Stimulated activated CD4-positive, alpha-beta T cell treated with anti-CD3 and anti-CD28 coated beads, Interleukin-1b, Interleukin-23, amount 100 ng/mL, for 24 hours (primary cell): ENCODE measurements around the gene TMEM220.
"Not testable (repeated sequence)": the region's sequence is repeated elsewhere in the genome, so short reads cannot be mapped to it uniquely, and the experiment has no call there.

Source experiments
- DNase-seq, 4 experiments: peaks; one replicate each; pipeline ENCODE4 v3.0.0-alpha.2; 2020; ENCODE audit warnings: low read depth in 4 of 4, low spot score in 1 of 4

The TMEM220 gene

DNA sequence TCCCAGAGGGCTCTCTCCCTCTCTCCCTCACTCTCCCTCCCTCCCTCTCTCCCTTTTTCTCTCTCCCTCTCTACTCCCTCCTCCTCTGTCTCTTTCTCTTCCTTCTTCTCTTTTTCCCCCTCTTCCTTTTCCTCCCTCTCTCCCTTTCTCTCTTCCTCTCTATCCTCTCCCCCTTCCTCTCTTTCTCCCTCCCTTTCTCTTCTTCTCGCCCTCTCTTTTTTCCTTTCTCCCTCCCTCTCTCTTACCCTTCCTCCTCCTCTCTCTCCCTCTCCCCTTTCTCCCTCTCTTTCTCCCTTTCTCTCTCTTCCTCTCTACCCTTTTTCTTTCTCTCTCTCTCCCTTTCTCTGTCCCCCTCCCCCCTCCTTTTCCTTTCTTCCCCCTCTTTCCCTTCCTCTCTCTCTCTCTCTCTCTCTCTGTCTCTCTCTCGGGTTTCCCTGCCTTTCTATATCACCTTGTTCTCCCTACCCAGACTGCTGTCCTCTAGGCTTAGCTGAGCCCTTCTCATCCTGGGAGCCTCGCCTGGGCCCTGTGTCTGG, 25.8 kb upstream of the TMEM220 start:
- DNase-seq = no peak

DNA sequence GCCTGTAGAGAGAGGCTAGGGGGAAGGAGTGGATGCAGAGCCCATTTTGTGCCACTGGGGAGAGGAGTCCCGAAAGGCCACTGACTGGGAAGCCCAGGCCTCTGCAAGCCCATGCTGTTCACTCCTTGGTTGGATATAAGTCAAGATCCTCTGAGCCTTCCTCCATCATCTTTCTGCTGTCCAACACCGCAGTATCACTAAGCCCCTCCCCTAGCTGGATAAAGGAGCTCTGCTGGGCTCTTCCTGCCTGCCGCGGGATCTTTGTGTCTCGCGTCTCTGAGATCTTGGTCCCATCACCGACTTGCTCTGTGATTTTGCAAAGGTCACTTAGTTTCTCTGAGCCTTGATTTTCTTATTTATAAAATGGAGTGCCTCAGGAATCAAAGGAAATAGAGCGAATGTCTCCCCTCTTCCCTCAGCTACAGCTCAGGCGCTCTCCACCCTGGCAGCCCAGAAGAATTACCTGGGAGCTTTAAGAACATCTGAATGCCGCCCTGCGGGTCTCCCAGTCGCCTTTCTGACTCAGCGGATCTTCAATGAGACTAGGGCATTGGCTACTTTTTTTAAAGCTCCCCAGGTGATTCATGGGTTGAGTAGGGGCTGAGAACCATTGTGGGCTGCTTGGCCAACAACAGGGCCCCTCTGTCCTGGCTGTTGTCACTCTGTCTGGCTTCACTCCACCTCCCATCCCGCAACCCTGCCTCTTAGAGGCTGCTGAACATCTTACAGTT, 25.2 kb upstream of the TMEM220 start:
- DNase-seq = no peak

- no peak for DNase-seq
Observed at GRCh38 chr17:10754109-10754508, 24.3 kb upstream of the TMEM220 start.

DNA sequence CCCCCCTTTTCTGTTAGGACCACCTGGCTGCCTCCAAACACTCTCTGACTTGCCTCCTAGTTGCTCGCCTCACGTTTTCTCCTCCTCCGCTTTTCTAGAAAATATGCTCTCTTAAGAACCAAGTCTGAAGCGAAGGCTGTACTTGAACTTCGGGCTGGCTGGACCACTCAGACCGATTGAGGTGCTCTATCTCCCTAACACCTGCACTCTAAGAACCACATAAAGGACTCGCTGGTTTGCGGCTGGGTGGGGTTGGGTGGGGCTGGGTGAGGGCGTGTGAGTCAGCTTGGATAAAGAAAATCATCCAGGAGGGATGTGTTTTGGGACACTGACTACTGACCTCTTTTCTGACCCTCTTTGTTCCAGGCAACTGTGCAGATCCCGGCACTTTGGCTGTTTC, 22.9 kb upstream of the TMEM220 start:
- no peak for DNase-seq

DNA sequence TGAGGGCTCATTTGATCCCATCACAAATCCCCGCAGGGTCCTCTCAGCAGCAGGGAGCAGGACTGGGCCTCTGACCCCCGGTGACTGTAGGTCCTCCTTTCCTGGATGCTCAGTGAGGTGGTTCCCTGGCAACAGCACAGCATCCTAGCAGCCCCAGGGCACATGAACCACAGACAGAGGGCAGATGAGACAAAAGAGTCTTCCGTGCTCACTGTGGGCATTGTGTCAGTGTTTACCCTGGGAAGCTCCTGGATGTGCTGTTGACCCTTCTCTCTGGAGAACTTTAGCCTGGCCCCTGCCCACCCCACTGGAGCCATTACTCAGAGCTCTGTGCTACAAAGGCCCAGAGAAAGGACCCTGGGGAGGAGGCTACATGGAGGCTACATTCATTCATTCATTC, 21.7 kb upstream of the TMEM220 start:
- no peak for DNase-seq

GRCh38 chr17:10750210-10750609, 20.4 kb upstream of the TMEM220 start:
- no peak for DNase-seq

DNA sequence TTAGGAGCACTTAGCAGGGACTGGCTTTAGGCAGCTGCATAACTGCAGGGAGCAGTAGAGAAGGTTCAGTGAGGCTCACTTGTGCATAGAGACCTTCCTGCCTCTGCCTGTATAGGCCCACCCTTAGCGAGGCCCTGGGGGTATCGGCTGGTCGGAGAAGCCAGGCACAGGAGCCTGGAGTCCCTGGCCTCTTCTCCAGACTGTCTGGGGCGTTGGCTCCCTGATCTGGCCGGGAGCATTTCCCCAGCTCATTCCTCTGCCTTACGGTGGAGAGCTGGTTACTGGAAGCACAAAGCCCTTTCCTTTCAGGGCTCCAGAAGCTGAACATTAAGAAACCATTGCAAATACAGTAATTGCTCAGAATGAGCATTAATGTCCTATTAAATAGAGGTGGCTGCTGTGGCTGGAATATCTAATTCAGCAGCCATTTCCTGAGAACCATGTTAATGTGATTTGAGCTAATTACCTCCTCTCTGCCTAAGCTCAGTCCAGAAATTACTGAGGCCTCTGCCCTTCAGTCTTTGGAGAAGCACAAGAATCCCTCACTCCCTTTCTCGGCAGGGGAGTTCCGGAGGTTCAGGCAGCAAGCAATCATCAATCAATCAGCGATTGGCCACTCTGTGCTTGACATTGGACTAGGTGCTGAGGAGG, 18.8 kb upstream of the TMEM220 start:
- DNase-seq = no peak

GRCh38 chr17:10745231-10745630, 15.4 kb upstream of the TMEM220 start:
- DNase-seq = no peak

DNA sequence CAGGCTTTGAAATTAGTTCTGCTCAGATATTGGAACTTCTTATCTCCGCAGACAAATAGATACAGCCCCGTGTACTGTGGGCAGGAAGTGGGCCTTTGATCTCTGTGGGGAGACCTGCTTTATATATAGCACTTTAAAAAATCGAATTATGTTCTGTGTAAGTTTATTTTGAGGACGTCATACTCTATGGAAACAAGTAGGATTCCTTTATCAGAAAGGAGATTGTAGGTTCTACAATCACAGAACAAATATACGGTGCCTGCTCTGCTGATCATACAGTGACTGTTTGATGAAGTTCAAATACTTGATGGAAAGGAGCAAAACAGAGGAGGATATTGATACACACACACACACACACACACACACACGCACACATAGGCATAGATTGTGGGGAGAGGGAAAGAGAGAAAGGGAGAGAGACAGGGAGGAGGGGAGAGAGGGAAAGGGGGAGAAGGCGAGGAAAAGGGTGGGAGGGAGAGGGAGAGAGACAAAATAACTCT, 14.7 kb upstream of the TMEM220 start:
- no peak for DNase-seq

DNA sequence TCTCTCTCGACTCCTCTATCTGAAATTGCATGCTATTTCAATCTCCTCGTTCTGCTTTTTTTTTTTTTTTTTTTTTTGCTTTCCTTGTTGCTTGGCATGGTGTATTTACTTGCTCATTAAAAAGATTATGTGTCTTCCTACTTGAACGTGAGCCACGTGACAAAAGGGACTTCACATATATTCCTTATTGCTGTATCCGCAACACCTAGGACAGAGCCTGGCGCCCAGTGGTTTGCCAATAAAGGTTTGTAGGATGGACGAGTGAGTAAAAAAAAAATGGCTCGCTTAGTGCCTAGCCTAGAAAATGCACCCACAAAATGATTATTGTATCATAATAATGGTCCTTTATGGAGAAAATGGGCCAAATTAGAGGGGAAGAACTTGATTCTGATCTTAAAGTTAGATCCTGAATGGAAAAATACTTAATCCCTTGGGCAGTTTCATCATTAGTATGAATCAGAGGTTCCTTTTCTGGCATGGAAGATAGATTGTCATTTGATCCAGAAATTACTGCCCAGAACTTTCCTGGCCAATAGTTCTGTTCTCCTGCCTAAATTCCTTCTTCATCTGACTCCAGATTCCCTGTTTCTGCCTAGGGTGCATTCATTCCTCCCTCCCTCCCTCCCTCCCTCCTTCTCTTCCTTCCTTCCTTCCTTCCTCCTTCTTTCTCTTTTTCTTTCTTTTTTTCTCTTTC, 13.6 kb upstream of the TMEM220 start:
- DNase-seq = no peak

DNA sequence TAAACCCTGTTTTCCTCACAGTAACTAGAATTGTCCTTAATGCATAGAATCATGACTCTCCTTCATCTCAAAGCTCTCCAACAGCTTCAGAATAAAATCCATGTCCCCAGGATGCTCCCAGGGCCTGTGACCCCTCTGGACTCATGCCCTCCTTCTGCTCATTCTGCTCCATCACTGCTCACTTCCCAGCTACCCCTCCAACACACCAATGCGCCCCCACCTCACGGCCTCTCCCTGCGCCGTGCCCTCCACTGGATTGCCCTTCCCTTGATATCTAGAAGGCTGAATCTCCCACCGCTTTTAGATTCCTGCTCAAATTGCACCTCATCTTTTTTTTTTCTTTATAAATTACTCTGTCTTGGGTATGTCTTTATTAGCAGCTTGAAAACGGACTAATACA, 12.6 kb upstream of the TMEM220 start:
- DNase-seq = no peak

- no peak for DNase-seq
Observed at GRCh38 chr17:10741416-10742135, 11.8 kb upstream of the TMEM220 start.

DNA sequence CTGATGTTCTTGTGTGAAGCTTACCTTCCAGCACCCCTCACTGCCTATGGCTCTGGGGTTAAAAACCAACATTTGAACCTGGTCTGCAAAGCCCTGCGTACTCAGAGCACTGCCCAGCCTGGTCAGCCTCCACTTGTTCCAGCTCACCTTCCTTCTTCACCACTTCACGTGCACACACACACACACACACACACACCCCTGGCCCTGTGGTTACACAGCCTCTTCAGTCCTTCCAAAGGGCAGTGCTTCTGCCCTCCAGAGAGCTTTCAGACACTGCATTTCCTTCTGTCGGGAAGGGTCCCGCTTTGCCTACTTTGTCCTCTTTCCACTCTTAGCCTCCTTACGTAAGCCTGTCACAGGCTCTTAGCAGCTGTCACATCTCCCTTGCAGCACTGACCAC, 9.6 kb upstream of the TMEM220 start:
- no peak for DNase-seq

- DNase-seq = no peak
Observed at GRCh38 chr17:10738521-10739258, 8.9 kb upstream of the TMEM220 start.

DNA sequence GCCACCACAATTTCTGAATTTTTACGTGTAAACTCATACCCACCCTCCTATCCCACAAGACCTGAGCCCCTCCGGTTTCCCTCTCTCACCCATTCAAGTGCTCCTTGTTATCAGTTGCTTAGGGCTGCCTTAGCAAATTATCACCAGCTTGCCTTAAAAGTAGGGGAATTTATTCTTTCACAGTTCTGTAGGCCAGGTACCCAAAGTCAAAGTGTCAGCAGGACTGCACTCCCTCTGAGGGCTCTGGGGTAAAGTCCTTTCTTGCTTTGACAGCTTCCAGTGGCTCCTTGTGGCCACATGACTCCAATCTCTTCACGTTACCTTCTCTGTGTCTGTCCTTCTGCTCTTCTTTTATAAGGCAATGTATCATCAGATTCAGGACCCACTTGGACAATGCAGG, 7.9 kb upstream of the TMEM220 start:
- DNase-seq = no peak

- no peak for DNase-seq
Observed at GRCh38 chr17:10737168-10737622, 7.4 kb upstream of the TMEM220 start.

DNA sequence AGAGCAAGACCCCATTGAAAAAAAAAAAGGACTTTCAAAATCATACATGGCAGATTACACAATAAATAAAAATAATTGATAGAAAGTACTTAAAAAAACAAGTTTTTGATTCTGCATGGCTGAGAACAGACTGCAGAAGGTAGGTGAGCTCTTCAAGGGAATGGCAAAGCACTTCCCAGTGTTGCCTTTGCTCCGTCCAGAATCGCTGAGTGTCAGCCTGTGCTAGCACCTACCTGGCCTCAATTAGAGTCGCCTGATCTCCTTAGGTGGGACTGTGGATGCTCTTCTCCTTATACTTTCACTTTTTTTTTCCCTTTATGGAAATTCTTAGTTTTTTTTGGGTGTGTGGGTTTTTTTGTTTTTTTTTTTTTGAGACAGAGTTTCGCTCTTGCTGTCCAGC, 6.0 kb upstream of the TMEM220 start:
- DNase-seq = no peak

DNA sequence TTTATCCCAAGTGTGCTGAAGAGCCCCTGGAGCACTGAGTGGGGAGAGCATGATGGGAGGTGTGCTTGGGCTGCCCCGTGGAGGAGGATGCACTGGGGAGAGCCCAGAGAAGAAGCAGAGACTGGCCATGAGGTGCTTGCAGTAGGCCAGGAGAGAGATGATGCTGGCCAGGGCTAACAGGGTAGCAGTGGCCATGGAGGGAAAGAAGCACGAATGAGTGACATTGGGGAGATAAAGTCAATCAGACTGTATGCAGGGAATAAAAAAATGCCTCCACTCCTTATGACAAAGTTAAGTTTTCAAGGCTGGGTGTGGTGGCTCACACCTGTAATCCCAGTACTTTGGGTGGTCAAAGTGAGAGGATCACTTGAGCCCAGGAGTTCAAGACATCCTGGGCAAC, 5.4 kb upstream of the TMEM220 start:
- DNase-seq = no peak

GRCh38 chr17:10733666-10734065, 3.8 kb upstream of the TMEM220 start:
- no peak for DNase-seq

DNA sequence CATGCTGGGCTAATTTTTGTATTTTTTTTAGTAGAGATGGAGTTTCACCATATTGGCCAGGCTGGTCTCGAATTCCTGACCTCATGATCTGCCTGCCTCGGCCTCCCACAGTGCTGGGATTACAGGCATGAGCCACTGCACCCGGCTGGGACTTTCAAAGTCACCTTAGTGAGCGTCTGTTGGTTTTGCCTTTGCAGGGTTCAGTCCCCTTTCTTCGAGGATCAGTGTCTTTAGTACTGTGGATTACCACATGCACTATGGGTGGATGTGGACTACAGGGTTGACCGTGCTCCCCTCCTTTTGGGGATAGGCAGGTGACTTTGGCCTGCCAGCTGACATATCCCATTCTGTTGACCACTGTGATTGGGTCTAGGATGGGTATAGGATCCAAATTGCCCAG, 2.3 kb upstream of the TMEM220 start:
- DNase-seq = not testable (repeated sequence)
